ENCODE measurements around the gene KRTAP10-6.
"Not testable (repeated sequence)": the region's sequence is repeated elsewhere in the genome, so short reads cannot be mapped to it uniquely, and the experiment has no call there.

Gene KRTAP10-6

DNA sequence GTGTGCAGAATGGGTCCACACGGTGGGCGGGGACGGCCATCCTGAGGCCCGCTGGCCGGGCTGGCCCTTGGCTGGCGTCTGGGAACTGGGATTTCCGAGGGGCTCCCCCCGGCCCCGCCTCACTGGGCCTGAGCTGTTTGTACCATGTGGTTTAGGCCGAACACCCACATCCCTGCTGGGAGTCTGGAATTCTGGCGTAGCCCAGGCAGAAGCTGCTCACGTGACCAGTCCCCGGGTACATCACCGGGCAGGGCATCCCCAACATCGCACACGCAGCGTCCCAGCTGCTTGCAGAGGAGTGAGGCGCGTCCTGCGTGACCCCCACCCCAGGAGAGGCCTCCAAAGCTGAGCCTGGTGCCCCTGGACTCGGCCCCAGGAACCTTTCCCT is 10.2 kb upstream of the KRTAP10-6 start:
- Histone ChIP-seq H3K79me2 (ENCODE audit: low read length) (no peaks in the 10 kb centered on the region), H3K4me2 (ENCODE audit: low read length) (no peak overlapping the region), H3K27me3 (ENCODE audit: low read depth, low read length) (no peaks in the 10 kb centered on the region; the same call in 1 of the 2 replicates), H4K20me1 (ENCODE audit: insufficient read depth, low read length) (no peaks in the 10 kb centered on the region), H2AFZ (ENCODE audit: low read depth, low read length) (no peak overlapping the region), H3K27ac (ENCODE audit: low read length) (no peak overlapping the region), H3K9me3 (ENCODE audit: insufficient read depth, low read length) (no peaks in the 10 kb centered on the region), H3K36me3 (replicated peaks; ENCODE audit: low read depth, low read length) (no peaks in the 10 kb centered on the region), H3K4me1 (ENCODE audit: low read length) (no peaks in the 10 kb centered on the region), H3K9ac (ENCODE audit: low read length) (no peak overlapping the region), H3K4me3 (ENCODE audit: low read length) (no peak overlapping the region)
- TF ChIP-seq, protein P1, sequence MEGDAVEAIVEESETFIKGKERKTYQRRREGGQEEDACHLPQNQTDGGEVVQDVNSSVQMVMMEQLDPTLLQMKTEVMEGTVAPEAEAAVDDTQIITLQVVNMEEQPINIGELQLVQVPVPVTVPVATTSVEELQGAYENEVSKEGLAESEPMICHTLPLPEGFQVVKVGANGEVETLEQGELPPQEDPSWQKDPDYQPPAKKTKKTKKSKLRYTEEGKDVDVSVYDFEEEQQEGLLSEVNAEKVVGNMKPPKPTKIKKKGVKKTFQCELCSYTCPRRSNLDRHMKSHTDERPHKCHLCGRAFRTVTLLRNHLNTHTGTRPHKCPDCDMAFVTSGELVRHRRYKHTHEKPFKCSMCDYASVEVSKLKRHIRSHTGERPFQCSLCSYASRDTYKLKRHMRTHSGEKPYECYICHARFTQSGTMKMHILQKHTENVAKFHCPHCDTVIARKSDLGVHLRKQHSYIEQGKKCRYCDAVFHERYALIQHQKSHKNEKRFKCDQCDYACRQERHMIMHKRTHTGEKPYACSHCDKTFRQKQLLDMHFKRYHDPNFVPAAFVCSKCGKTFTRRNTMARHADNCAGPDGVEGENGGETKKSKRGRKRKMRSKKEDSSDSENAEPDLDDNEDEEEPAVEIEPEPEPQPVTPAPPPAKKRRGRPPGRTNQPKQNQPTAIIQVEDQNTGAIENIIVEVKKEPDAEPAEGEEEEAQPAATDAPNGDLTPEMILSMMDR (IDR thresholded peaks at IDR 0.05; ENCODE audit: low read depth, low read length): no peak
- no peak for TF ChIP-seq EZH2phosphoT487 (IDR thresholded peaks at IDR 0.05; ENCODE audit: low read depth)

DNA sequence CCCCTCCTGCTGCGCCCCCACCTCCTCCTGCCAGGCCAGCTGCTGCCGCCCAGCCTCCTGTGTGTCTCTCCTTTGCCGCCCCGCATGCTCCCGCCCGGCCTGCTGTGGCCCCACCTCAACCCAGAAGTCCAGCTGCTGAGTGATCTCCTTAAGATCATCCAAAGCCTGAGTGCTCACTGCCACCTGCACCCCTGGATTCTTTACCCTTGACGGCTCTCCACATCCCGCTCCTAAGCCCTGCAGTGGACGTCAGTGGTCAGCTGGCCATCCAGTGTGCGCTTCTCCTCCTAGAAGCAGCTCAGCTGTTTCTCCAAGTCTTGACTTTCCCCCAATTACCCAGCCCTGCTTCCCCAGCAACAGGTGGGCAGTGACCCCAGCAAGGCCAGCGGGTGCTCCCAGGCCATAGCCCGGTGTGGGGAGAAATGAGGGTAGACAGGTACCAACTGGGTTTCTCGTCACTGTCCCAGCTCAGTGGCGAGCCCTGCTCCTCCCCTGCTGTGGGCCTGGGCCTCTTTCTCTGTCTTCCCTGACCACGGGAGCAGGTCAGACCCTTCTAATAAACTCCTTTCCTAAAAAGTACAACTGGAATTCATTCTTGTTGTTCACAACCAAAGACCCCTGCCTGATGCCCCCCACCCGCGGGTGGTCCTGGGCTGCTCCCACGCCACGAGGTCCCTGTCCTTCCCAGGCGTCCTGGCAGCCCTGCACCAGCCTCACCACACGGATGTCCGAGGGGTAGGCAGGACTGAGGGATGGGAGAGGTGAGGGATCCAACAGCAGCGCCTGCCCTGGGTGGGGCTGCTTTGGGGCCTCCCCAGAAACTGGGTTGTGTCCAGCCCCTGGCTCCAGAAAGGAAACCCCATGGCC is 9.5 kb upstream of the KRTAP10-6 start:
- Histone ChIP-seq H2AFZ (ENCODE audit: low read depth, low read length) (no peak overlapping the region), H3K9me3 (ENCODE audit: insufficient read depth, low read length) (no peaks in the 10 kb centered on the region), H3K4me1 (ENCODE audit: low read length) (no peaks in the 10 kb centered on the region), H3K9ac (ENCODE audit: low read length) (no peak overlapping the region), H3K27me3 (ENCODE audit: low read depth, low read length) (no peaks in the 10 kb centered on the region; the same call in 1 of the 2 replicates), H3K4me3 (ENCODE audit: low read length) (no peak overlapping the region), H4K20me1 (ENCODE audit: insufficient read depth, low read length) (no peaks in the 10 kb centered on the region), H3K36me3 (replicated peaks; ENCODE audit: low read depth, low read length) (no peaks in the 10 kb centered on the region), H3K27ac (ENCODE audit: low read length) (no peak overlapping the region), H3K4me2 (ENCODE audit: low read length) (no peak overlapping the region), H3K79me2 (ENCODE audit: low read length) (no peaks in the 10 kb centered on the region)
- TF ChIP-seq, protein P1 (IDR thresholded peaks at IDR 0.05; ENCODE audit: low read depth, low read length): no peak
- TF ChIP-seq EZH2phosphoT487 (IDR thresholded peaks at IDR 0.05; ENCODE audit: low read depth): no peak

DNA sequence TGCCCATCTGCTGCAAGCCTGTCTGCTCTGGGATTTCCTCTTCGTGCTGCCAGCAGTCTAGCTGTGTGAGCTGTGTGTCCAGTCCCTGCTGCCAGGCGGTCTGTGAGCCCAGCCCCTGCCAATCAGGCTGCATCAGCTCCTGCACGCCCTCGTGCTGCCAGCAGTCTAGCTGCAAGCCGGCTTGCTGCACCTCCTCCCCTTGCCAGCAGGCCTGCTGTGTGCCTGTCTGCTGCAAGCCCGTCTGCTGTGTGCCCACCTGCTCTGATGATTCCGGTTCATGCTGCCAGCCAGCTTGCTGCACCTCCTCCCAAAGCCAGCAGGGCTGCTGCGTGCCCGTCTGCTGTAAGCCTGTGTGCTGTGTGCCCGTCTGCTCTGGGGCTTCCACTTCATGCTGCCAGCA is 8.8 kb upstream of the KRTAP10-6 start:
- H3K4me2 ChIP-seq (ENCODE audit: low read length); H2AFZ ChIP-seq (ENCODE audit: low read depth, low read length); H3K9ac ChIP-seq (ENCODE audit: low read length); H3K27ac ChIP-seq (ENCODE audit: low read length); H3K4me3 ChIP-seq (ENCODE audit: low read length); H3K27me3 ChIP-seq (ENCODE audit: low read depth, low read length); H3K4me1 ChIP-seq (ENCODE audit: low read length); H3K79me2 ChIP-seq (ENCODE audit: low read length); H4K20me1 ChIP-seq (ENCODE audit: insufficient read depth, low read length); H3K36me3 ChIP-seq (replicated peaks; ENCODE audit: low read depth, low read length); H3K9me3 ChIP-seq (ENCODE audit: insufficient read depth, low read length): not testable (repeated sequence)

DNA sequence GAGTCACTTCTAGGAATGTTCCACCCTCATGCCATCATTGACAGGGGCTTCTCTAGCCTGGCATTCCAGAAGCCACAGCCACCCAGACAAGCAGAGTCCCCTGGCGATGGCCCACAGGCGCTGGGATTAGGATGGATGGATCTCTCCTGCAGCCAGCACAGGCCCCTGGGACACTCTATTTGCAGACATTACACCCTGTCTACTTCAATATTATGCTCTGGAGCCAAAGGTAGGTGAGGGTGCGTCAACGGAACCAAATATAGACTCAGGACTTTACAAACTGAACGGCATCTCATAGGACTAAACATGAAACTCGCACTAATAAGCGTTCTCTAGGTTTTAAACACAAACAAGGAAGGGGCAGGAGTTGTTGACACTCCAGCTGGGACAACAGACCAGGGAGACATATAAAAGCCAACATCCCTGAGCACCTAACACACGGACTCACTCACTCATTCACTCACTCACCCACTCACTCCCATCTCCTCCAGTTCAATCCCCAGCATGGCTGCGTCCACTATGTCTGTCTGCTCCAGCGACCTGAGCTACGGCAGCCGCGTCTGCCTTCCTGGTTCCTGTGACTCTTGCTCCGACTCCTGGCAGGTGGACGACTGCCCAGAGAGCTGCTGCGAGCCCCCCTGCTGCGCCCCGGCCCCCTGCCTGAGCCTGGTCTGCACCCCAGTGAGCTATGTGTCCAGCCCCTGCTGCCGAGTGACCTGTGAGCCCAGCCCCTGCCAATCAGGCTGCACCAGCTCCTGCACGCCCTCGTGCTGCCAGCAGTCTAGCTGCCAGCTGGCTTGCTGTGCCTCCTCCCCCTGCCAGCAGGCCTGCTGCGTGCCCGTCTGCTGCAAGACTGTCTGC is 8.0 kb upstream of the KRTAP10-6 start, which contains the start of gene KRTAP10-7:
KRTAP10-7 (plus strand) TSS at position 480 of the 861 bp plus-strand sequence; CDS start at position 505, 25 bp downstream.
- not testable (repeated sequence) for H3K27me3 ChIP-seq (ENCODE audit: low read depth, low read length); H3K36me3 ChIP-seq (replicated peaks; ENCODE audit: low read depth, low read length); H4K20me1 ChIP-seq (ENCODE audit: insufficient read depth, low read length); H3K4me1 ChIP-seq (ENCODE audit: low read length); H3K4me2 ChIP-seq (ENCODE audit: low read length); H2AFZ ChIP-seq (ENCODE audit: low read depth, low read length); H3K79me2 ChIP-seq (ENCODE audit: low read length); H3K27ac ChIP-seq (ENCODE audit: low read length); H3K9ac ChIP-seq (ENCODE audit: low read length); H3K9me3 ChIP-seq (ENCODE audit: insufficient read depth, low read length); H3K4me3 ChIP-seq (ENCODE audit: low read length)

All from OCI-LY3 (cell line).